Astrocyte (in vitro differentiated cells and primary cell): ENCODE results near the gene SMARCA4.

Experiments used
- EZH2 ChIP-seq: IDR thresholded peaks from 2 replicates; pipeline ENCODE4 v1.6.1; 2012; ENCODE audit warnings: mild to moderate bottlenecking, low read length, inconsistent platforms; ENCODE audit not compliant: insufficient read depth
- TF ChIP-seq, protein P1 (sequence below): IDR thresholded peaks from 2 replicates; pipeline ENCODE4 v1.5.1; 2011; ENCODE audit warnings: low read depth, mild to moderate bottlenecking, inconsistent platforms, low read length, moderate library complexity; ENCODE audit not compliant: insufficient read depth

DNA sequence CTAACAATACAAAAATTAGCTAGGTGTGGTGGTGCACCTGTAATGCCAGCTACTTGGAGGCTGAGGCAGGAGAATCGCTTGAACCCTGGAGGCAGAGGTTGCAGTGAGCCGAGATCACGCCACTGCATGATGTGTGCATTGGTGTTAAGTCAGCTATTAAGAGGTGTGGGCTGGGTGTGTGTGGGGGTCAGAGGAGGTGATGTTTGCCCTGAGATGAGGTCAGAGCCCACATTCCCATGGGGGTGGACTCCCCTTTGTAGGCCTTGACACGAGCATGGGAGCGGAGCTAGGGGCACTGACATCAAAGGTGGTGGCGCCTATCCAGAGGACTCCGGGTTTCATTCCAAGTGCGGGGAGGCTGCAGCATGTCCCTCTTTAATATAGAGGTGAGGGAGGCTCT lies 93.8 kb downstream of the SMARCA4 start:
- no peak for TF ChIP-seq EZH2
- TF ChIP-seq, protein P1, sequence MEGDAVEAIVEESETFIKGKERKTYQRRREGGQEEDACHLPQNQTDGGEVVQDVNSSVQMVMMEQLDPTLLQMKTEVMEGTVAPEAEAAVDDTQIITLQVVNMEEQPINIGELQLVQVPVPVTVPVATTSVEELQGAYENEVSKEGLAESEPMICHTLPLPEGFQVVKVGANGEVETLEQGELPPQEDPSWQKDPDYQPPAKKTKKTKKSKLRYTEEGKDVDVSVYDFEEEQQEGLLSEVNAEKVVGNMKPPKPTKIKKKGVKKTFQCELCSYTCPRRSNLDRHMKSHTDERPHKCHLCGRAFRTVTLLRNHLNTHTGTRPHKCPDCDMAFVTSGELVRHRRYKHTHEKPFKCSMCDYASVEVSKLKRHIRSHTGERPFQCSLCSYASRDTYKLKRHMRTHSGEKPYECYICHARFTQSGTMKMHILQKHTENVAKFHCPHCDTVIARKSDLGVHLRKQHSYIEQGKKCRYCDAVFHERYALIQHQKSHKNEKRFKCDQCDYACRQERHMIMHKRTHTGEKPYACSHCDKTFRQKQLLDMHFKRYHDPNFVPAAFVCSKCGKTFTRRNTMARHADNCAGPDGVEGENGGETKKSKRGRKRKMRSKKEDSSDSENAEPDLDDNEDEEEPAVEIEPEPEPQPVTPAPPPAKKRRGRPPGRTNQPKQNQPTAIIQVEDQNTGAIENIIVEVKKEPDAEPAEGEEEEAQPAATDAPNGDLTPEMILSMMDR: no peak
